PFSK-1 (cell line): Measurements from ENCODE around the gene LSR.

Experiments
- FOXP2 ChIP-seq: optimal IDR thresholded peaks from 2 replicates; pipeline ENCODE3; 2011; ENCODE audit warnings: borderline replicate concordance, control low read depth, inconsistent platforms; ENCODE audit not compliant: insufficient read depth; ENCODE audit errors: extremely low read length, extremely low read depth
- POLR2AphosphoS5 ChIP-seq: IDR thresholded peaks from 2 replicates; pipeline ENCODE4 v1.6.1; 2012; ENCODE audit warnings: low read depth, mild to moderate bottlenecking, control low read depth, low read length, moderate library complexity
- SIN3A ChIP-seq: IDR thresholded peaks from 2 replicates; pipeline ENCODE4 v1.6.1; 2012; ENCODE audit warnings: mild to moderate bottlenecking, low read length, moderate library complexity, borderline replicate concordance; ENCODE audit not compliant: insufficient read depth
- TAF1 ChIP-seq: IDR thresholded peaks from 2 replicates; pipeline ENCODE4 v1.6.1; 2012; ENCODE audit warnings: low read length, control low read depth, borderline replicate concordance; ENCODE audit not compliant: insufficient read depth
- TF ChIP-seq, protein P1 (sequence below), 2 experiments: IDR thresholded peaks; 2 replicates each; pipeline versions ENCODE4 v1.6.1 to v1.8.0; 2011 to 2012; ENCODE audit warnings: low read depth in 2 of 2, low read length in 2 of 2, control low read depth in 1 of 2, inconsistent platforms in 1 of 2, mild to moderate bottlenecking in 1 of 2, moderate library complexity in 1 of 2; ENCODE audit not compliant: insufficient read depth in 1 of 2

DNA sequence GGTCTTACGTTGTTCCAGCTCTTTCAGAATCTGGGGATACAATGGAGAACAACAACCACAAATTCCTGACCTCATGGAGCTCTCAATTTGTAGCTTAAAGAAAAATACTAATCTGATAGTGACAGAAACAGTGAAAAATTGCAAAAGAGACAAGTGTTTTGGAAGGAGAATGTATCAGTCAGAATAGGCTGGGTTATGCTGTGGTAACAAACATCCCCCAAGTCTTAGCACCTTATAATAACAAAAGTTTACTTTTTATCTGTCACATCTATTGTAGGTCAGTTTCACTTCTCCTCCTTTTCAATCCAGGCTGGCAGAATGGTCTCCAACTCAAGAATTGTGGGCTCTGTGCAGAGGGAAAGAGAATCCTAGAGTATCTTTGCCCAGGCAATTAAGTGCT is 29.8 kb upstream of the LSR start:
- TF ChIP-seq, protein P1, sequence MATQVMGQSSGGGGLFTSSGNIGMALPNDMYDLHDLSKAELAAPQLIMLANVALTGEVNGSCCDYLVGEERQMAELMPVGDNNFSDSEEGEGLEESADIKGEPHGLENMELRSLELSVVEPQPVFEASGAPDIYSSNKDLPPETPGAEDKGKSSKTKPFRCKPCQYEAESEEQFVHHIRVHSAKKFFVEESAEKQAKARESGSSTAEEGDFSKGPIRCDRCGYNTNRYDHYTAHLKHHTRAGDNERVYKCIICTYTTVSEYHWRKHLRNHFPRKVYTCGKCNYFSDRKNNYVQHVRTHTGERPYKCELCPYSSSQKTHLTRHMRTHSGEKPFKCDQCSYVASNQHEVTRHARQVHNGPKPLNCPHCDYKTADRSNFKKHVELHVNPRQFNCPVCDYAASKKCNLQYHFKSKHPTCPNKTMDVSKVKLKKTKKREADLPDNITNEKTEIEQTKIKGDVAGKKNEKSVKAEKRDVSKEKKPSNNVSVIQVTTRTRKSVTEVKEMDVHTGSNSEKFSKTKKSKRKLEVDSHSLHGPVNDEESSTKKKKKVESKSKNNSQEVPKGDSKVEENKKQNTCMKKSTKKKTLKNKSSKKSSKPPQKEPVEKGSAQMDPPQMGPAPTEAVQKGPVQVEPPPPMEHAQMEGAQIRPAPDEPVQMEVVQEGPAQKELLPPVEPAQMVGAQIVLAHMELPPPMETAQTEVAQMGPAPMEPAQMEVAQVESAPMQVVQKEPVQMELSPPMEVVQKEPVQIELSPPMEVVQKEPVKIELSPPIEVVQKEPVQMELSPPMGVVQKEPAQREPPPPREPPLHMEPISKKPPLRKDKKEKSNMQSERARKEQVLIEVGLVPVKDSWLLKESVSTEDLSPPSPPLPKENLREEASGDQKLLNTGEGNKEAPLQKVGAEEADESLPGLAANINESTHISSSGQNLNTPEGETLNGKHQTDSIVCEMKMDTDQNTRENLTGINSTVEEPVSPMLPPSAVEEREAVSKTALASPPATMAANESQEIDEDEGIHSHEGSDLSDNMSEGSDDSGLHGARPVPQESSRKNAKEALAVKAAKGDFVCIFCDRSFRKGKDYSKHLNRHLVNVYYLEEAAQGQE (IDR thresholded peaks at IDR 0.05; ENCODE audit: insufficient read depth in 1 of 2, low read depth in 2 of 2, low read length in 2 of 2), result no peak
- TF ChIP-seq POLR2AphosphoS5 (no peak), SIN3A (no peak), TAF1 (no peak), FOXP2 (no peak)
